OCI-LY1 (cell line): Measurements from ENCODE around the gene MARCHF6.

Experiments
- CTCF ChIP-seq: fragments of 200-600 bp; sonication (generic), shearing (Covaris generic); IDR thresholded peaks from 2 replicates; pipeline ENCODE4 v1.5.1; 2017; ENCODE audit warnings: mild to moderate bottlenecking, antibody characterized with exemption, low read length, moderate library complexity, mixed read lengths
- EZH2 ChIP-seq: fragments of 200-600 bp; sonication (generic), shearing (Covaris generic); IDR thresholded peaks from 2 replicates; pipeline ENCODE4 v1.8.0; 2017; ENCODE audit warnings: borderline replicate concordance, mixed run types, mild to moderate bottlenecking, antibody characterized with exemption, low read length, moderate library complexity, mixed read lengths

GRCh38 chr5:10335711-10336470 lies 17.6 kb upstream of the MARCHF6 start:
- TF ChIP-seq CTCF (no peak), EZH2 (no peak)
